Measurements from ENCODE around the gene PRKCH. TPM values are rescaled to one million over a fixed set of nuclear protein-coding genes. Genes with fewer than 3 reads are reported as not detected.

Gene PRKCH
- total RNA-seq, 2 experiments from 2014 or later, result 149 to 158 TPM

DNA sequence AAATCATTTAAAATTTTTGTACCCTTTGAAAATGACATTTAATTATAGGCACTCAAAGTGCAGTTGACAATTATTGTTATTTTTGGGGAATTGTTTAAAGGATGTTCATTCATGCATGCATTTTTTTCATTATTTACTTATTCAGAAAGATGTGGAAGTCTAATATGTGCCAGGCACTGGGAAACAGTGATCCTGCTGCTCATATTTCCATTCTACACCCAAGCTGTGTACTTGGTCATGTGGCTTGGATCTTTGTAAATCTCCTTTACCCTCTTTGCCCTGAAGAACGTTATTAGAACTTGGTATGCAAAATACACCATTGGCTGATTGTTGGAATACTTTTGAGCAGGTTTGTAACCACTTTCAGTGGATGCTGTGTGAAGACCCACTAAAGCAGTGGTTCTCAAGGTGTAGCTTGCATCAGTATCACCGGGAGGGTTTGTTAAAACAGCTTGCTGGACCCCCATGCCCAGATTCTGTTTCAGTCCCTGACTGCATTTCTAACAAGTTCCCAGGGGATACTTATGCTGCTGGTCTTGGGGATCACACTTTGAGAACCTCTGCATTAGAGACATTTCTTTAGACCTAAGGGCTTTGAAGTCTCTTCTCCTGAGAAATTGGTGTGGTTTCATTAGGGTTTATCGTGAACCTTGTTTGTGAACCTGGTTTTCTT, 47.5 kb downstream of the PRKCH start:
- peaks cover 13% of the 10 kb centered on the region for H3K9me3 Mint-ChIP-seq
- H3K27me3 Mint-ChIP-seq (ENCODE audit: low read depth), result no peaks in the 10 kb centered on the region
- peak overlapping the region; percentile 16 for H3K27ac Mint-ChIP-seq
- H3K36me3 Mint-ChIP-seq (ENCODE audit: low read depth), result peaks cover 21% of the 10 kb centered on the region
- peak overlapping the region; percentile 7 for H3K4me3 Mint-ChIP-seq
- peaks cover 56% of the 10 kb centered on the region for H3K4me1 Mint-ChIP-seq (ENCODE audit: low read depth)
- intact Hi-C loops (cut with micrococcal nuclease), result no loop called here
- CTCF ChIA-PET, result interaction anchor here (0.7 kb wide), 1 partner anchor 18 kb away, joined by 3 read pairs; no protein-coding TSS in a partner anchor
- DNase-seq, result no peak

DNA sequence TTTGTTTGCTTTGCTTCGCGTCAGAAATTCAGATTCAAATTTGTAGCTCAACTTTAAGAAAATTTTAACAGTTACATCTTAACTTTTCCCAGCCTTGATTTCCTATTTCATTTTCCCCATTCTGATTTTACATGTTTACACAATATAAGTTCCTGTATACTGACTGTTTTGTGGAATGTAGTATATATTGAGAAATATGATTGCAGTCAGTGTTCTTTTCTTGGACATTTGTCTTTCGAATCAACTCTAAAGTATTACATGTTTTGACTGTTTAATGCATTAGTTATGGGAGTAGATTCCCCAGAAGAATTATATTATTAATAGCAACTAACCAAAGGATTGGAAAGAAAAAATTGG, 48.1 kb downstream of the PRKCH start:
- intact Hi-C loops (cut with micrococcal nuclease), result no loop called here
- peak overlapping the region; percentile 7 for H3K4me3 Mint-ChIP-seq

DNA sequence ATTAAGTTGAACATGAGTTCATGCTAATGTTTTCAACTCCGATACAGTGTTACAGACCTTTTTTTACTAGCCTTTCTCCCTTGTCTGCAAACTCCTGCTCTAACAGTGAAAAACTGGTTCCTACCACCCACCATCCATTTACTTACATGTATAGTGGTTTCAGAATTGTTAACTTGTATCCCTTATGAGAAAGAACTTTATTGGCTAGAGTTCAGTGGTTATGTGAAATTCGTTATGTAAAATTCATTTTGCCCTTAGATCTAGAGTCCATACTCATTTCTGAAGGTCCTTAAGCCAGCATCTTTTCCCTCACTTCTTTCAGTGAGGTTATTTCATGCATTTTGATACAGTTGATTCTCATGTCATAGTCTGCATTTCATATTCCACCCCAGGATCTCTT, 51.0 kb downstream of the PRKCH start:
- Mint-ChIP-seq H3K27ac (peak overlapping the region; percentile 84), H3K36me3 (ENCODE audit: low read depth) (peaks cover 50% of the 10 kb centered on the region), H3K27me3 (ENCODE audit: low read depth) (no peaks in the 10 kb centered on the region), H3K4me1 (ENCODE audit: low read depth) (peaks cover 86% of the 10 kb centered on the region), H3K4me3 (no peak overlapping the region), H3K9me3 (peaks cover 35% of the 10 kb centered on the region)
- CTCF ChIA-PET, result no interaction called here
- no peak for DNase-seq
- intact Hi-C loops (cut with micrococcal nuclease), result loop anchor here (1.0 kb wide), 3 partner anchors 11 to 22 kb away; no protein-coding TSS in a partner anchor

More for the DNA sequence above, 48.1 kb downstream of the PRKCH start:
- no peak for DNase-seq
- H3K27me3 Mint-ChIP-seq (ENCODE audit: low read depth), result no peaks in the 10 kb centered on the region
- peak overlapping the region; percentile 16 for H3K27ac Mint-ChIP-seq
- H3K9me3 Mint-ChIP-seq, result peaks cover 18% of the 10 kb centered on the region
- H3K4me1 Mint-ChIP-seq (ENCODE audit: low read depth), result peaks cover 61% of the 10 kb centered on the region
- CTCF ChIA-PET, result no interaction called here
- H3K36me3 Mint-ChIP-seq (ENCODE audit: low read depth), result peaks cover 27% of the 10 kb centered on the region

DNA sequence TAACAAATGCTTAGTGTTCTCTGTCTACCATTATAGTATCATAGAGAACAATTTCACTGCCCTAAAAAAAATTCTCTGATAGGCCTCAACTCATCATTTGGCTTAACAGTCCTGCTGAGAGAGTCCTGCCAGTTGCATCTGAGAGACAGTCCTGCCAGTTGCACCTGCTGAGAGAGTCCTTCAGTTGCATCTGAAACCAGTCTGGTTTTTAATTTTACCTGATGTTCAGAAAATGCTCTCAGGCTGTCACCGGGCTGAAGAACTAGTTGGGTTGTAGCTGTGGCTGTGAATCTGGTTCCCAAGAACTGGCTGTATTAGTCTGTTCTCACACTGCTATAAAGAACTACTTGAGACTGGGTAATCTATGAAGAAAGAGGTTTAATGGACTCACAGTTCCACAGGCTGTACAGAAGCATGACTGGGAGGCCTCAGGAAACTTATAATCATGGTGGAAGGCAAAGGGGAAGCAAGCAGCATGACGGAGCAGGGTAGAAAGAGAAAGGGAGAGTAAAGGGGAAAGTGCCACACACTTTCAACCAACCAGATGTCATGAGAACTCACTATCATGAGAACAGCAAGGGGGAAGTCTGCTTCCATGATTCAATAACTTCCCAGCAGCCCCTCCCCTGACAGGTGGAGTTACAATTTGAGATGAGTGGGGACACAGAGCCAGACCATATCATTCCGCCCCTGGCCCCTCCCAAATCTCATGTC, 51.6 kb downstream of the PRKCH start:
- H3K9me3 Mint-ChIP-seq, result peaks cover 35% of the 10 kb centered on the region
- peak; percentile 45 for DNase-seq
- CTCF ChIA-PET, result no interaction called here
- intact Hi-C loops (cut with micrococcal nuclease), result loop anchor here (1.0 kb wide), 3 partner anchors 12 to 23 kb away; no protein-coding TSS in a partner anchor
- no peak overlapping the region for H3K4me3 Mint-ChIP-seq
- peaks cover 87% of the 10 kb centered on the region for H3K4me1 Mint-ChIP-seq (ENCODE audit: low read depth)
- peaks cover 53% of the 10 kb centered on the region for H3K36me3 Mint-ChIP-seq (ENCODE audit: low read depth)
- H3K27ac Mint-ChIP-seq, result peak overlapping the region; percentile 84
- no peaks in the 10 kb centered on the region for H3K27me3 Mint-ChIP-seq (ENCODE audit: low read depth)

DNA sequence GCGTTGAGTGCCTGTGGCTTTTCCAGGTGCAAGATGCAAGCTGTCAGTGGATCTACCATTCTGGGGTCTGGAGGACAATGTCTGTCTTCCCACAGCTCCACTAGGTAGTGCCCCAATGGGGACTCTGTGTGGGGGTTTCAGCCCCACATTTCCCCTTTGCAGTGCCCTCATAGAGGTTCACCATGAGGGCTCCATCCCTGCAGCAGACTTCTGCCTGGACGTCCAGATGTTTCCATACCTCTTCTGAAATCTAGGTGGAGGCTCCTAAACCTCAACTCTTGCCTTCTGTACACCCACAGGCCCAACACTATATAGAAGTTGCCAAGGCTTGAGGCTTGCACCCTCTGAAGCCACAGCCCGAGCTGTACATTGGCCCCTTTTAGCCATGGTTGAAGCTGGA, 52.9 kb downstream of the PRKCH start:
- H3K27ac Mint-ChIP-seq, result peak overlapping the region; percentile 65
- peaks cover 76% of the 10 kb centered on the region for H3K4me1 Mint-ChIP-seq (ENCODE audit: low read depth)
- no peaks in the 10 kb centered on the region for H3K27me3 Mint-ChIP-seq (ENCODE audit: low read depth)
- DNase-seq, result peak; percentile 54
- intact Hi-C loops (cut with micrococcal nuclease), result no loop called here
- no peak overlapping the region for H3K4me3 Mint-ChIP-seq
- H3K9me3 Mint-ChIP-seq, result peaks cover 35% of the 10 kb centered on the region
- H3K36me3 Mint-ChIP-seq (ENCODE audit: low read depth), result peaks cover 62% of the 10 kb centered on the region
- CTCF ChIA-PET, result no interaction called here

DNA sequence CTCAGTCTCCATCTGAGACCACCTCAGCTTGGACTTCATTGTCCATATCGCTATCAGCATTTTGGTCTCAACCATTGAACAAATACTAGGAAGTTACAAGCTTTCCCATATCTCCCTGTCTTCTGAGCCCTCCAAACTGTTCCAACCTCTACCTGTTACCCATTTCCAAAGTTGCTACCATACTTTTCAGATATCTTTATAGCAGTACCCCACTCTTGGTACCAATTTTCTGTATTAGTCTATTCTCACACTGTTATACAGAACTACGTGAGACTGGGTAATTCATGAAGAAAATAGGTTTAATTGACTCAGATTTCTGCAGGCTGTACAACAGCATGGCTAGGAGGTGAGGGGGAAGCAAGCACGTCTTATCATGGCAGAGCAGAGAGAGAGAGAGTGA, 53.8 kb downstream of the PRKCH start:
- DNase-seq, result no peak
- Mint-ChIP-seq H3K9me3 (peaks cover 35% of the 10 kb centered on the region), H3K27me3 (ENCODE audit: low read depth) (no peaks in the 10 kb centered on the region), H3K36me3 (ENCODE audit: low read depth) (peaks cover 64% of the 10 kb centered on the region), H3K4me3 (no peak overlapping the region), H3K27ac (peak overlapping the region; percentile 60), H3K4me1 (ENCODE audit: low read depth) (peaks cover 69% of the 10 kb centered on the region)
- intact Hi-C loops (cut with micrococcal nuclease), result no loop called here
- CTCF ChIA-PET, result no interaction called here

DNA sequence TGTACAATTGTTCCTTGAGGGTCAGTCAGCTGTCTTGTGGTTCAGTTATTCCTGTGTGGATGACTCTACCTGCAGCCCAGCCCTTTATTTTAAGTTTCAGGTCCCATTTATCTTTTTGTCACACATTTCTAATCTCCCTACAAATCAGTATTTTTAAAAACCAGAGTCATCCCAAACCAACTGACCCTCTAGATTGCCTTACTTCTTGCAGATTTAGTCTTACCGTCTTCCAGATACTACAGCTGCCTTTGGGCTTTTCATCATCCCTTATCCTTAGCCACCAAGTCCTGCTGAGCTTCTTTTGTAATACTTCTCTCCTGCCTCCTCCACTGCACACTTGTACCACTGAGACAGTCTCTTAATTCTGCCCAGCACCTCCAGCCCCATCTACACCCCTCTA, 54.9 kb downstream of the PRKCH start:
- DNase-seq, result no peak
- CTCF ChIA-PET, result interaction anchor here (0.9 to 3.7 kb wide), 5 partner anchors 10 to 66 kb away, joined by 3 to 16 read pairs (median 3); no protein-coding TSS in a partner anchor
- intact Hi-C loops (cut with micrococcal nuclease), result no loop called here
- Mint-ChIP-seq H3K4me1 (ENCODE audit: low read depth) (peaks cover 59% of the 10 kb centered on the region), H3K36me3 (ENCODE audit: low read depth) (peaks cover 61% of the 10 kb centered on the region), H3K27ac (peak overlapping the region; percentile 57), H3K9me3 (peaks cover 35% of the 10 kb centered on the region), H3K27me3 (ENCODE audit: low read depth) (no peaks in the 10 kb centered on the region), H3K4me3 (no peak overlapping the region)

DNA sequence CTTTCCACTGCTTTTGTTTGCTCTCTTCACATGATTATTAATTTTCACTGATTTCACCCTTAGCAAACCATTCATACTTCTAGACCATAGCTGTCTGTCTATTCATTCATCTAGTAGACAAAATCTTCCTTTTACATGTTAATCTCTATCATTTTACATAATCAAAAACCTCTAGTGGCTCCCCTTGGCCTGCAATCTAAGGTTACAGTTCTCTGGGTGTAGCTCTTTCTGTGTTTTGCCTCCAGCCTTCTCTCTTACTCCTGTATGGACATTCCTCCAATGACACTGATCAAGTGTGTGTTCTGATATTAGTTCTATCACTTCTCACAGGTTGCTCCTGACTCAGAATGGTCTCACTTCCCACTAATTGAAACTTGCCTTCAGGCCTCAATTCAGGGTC, 56.4 kb downstream of the PRKCH start:
- Mint-ChIP-seq H3K36me3 (ENCODE audit: low read depth) (peaks cover 55% of the 10 kb centered on the region), H3K27ac (peak overlapping the region; percentile 26), H3K4me1 (ENCODE audit: low read depth) (peaks cover 46% of the 10 kb centered on the region), H3K4me3 (no peak overlapping the region), H3K9me3 (peaks cover 32% of the 10 kb centered on the region), H3K27me3 (ENCODE audit: low read depth) (no peaks in the 10 kb centered on the region)
- CTCF ChIA-PET, result interaction anchor here (0.7 to 3.7 kb wide), 2 partner anchors 16 to 17 kb away, joined by 3 to 16 read pairs; no protein-coding TSS in a partner anchor
- DNase-seq, result no peak
- intact Hi-C loops (cut with micrococcal nuclease), result no loop called here

DNA sequence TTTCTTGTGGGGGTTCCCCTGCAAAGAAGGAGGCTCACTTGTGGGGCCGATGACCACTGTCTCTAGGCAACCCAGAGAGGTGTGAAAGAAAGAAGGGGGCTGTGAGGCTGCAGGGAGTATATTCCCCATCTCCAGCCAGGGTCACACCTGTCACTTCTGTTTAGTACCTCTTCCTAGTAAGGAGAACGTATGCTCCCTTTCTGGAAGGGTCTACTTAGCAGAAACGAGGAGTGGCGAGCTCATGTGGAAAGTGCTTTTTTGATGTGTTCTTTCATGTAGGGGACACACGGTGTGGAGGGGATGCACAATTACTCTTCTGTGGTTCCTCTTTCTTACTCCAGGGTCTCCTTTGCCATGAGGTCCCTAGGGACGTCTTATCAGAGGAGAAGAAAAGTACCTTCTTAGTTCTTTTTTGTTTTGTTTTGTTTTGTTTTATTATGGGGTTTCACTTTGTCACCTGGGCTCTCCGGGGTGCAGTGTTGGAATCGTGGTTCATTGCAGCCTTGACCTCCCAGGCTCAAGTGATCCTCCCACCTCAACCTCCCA, 58.3 kb downstream of the PRKCH start:
- no peak overlapping the region for H3K4me3 Mint-ChIP-seq
- CTCF ChIA-PET, result no interaction called here
- peaks cover 32% of the 10 kb centered on the region for H3K4me1 Mint-ChIP-seq (ENCODE audit: low read depth)
- H3K27ac Mint-ChIP-seq, result peak overlapping the region; percentile 72
- peaks cover 15% of the 10 kb centered on the region for H3K9me3 Mint-ChIP-seq
- intact Hi-C loops (cut with micrococcal nuclease), result no loop called here
- H3K27me3 Mint-ChIP-seq (ENCODE audit: low read depth), result no peaks in the 10 kb centered on the region
- peak; percentile 29 for DNase-seq
- peaks cover 36% of the 10 kb centered on the region for H3K36me3 Mint-ChIP-seq (ENCODE audit: low read depth)

DNA sequence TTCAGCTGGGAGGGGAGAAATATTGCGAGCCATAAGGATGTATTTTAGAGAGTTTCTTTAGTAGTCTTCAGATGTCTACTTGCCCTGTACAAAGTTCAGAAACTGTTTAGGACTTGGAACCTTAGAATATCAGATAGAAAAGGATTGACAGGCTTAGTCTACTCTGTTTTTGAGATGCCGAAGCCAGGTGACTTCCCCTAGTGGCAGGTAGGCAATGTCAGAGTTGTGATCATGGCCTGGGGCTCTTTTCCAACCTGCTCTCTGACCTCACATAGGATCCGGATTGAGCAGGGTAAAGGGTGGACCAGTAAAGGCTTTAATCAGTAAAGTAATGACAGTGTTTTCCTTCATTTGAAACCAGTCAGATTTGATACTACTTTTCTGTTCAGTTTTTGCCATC, 59.6 kb downstream of the PRKCH start:
- peak; percentile 39 for DNase-seq
- intact Hi-C loops (cut with micrococcal nuclease), result loop anchor here (1.0 kb wide), 1 partner anchor 16 kb away; no protein-coding TSS in a partner anchor
- Mint-ChIP-seq H3K27ac (peak overlapping the region; percentile 70), H3K4me1 (ENCODE audit: low read depth) (peaks cover 21% of the 10 kb centered on the region), H3K4me3 (no peak overlapping the region), H3K9me3 (peaks cover 6% of the 10 kb centered on the region), H3K36me3 (ENCODE audit: low read depth) (peaks cover 26% of the 10 kb centered on the region), H3K27me3 (ENCODE audit: low read depth) (no peaks in the 10 kb centered on the region)
- CTCF ChIA-PET, result interaction anchor here (0.8 to 1.7 kb wide), 3 partner anchors 47 to 99 kb away, joined by 3 to 4 read pairs (median 3); no protein-coding TSS in a partner anchor

DNA sequence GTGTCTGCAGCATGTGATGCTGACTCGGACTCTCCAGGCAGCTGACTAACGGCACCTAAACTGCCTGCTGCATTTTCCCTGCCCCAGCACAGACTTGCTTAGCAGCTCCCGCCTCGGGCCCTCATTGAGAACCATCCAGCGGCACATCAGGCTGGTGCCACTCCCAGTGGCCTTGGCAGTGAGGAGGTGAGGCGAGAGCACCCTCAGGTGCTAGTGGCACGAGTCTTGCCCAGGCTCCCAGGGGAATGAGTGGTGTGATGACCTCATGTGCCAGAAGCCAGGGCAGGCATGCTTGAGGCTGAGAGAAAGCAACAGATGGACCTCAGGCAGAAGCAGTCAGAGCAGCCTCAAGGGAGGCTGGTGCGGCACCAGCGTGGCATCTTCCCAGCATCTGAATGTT, 60.2 kb downstream of the PRKCH start:
- Mint-ChIP-seq H3K9me3 (peaks cover under 1% of the 10 kb centered on the region), H3K36me3 (ENCODE audit: low read depth) (peaks cover 20% of the 10 kb centered on the region), H3K4me3 (no peak overlapping the region), H3K4me1 (ENCODE audit: low read depth) (peaks cover 15% of the 10 kb centered on the region), H3K27ac (peak overlapping the region; percentile 70), H3K27me3 (ENCODE audit: low read depth) (no peaks in the 10 kb centered on the region)
- DNase-seq, result no peak
- intact Hi-C loops (cut with micrococcal nuclease), result loop anchor here (1.0 kb wide), 1 partner anchor 16 kb away; no protein-coding TSS in a partner anchor
- CTCF ChIA-PET, result interaction anchor here (0.8 to 1.7 kb wide), 3 partner anchors 47 to 100 kb away, joined by 3 to 4 read pairs (median 4); no protein-coding TSS in a partner anchor

DNA sequence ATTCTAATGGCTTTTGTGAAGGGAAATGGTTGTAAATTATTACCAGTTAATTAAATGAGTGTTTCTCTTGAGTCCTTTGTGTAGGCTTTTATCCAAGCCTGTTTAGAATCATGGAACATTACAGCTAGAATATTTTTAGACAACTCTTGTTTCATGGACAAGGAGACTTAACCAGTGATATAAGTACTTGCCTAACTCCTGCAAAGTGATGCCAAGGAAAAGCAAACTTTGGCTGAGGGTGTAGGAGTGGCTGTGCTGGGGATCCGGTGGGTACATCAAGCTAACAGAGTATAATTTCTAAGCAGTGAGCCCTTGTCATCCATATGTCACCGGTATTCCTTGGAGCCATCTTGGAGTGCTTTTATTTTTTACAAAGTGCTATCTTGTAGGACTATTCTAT, 61.5 kb downstream of the PRKCH start:
- Mint-ChIP-seq H3K36me3 (ENCODE audit: low read depth) (peaks cover 13% of the 10 kb centered on the region), H3K27ac (no peak overlapping the region), H3K27me3 (ENCODE audit: low read depth) (no peaks in the 10 kb centered on the region), H3K9me3 (no peaks in the 10 kb centered on the region), H3K4me3 (no peak overlapping the region), H3K4me1 (ENCODE audit: low read depth) (peaks cover 3% of the 10 kb centered on the region)
- DNase-seq, result no peak
- CTCF ChIA-PET, result interaction anchor here (0.7 to 1.2 kb wide), 4 partner anchors 14 to 455 kb away, joined by 3 read pairs; no protein-coding TSS in a partner anchor
- intact Hi-C loops (cut with micrococcal nuclease), result no loop called here

Measured in activated naive CD4-positive, alpha-beta T cell treated with anti-CD3 and anti-CD28 coated beads for 36 hours (primary cell).